GM10266 (cell line): Measurements from ENCODE around the gene ROBO2.

Experiments used
- DNase-seq: peaks from one replicate; pipeline ENCODE4 v3.0.0; 2012; ENCODE audit errors: extremely low spot score
- CTCF ChIP-seq: IDR thresholded peaks from 2 replicates; pipeline ENCODE4 v1.5.1; 2012; ENCODE audit warnings: mild to moderate bottlenecking, low read depth; ENCODE audit not compliant: control insufficient read depth, insufficient read depth; ENCODE audit errors: missing control alignments

ROBO2 gene

GRCh38 chr3:77338195-77338594 lies 298.3 kb downstream of the ROBO2 start:
- TF ChIP-seq CTCF: no peak
- DNase-seq: no peak

- no peak for DNase-seq
Observed at GRCh38 chr3:77342027-77342426, 302.1 kb downstream of the ROBO2 start.

GRCh38 chr3:77342688-77343087 lies 302.8 kb downstream of the ROBO2 start:
- no peak for TF ChIP-seq CTCF

More at GRCh38 chr3:77342027-77342426, 302.1 kb downstream of the ROBO2 start:
- TF ChIP-seq CTCF: no peak

GRCh38 chr3:77345009-77345408 lies 305.1 kb downstream of the ROBO2 start:
- DNase-seq: no peak
- no peak for TF ChIP-seq CTCF

More at GRCh38 chr3:77342688-77343087, 302.8 kb downstream of the ROBO2 start:
- no peak for DNase-seq

GRCh38 chr3:77348244-77348855 lies 308.5 kb downstream of the ROBO2 start:
- peak; percentile 7 for TF ChIP-seq CTCF
- no peak for DNase-seq

GRCh38 chr3:77354958-77355357 lies 315.1 kb downstream of the ROBO2 start:
- no peak for TF ChIP-seq CTCF
- no peak for DNase-seq

GRCh38 chr3:77362936-77363335 lies 323.0 kb downstream of the ROBO2 start:
- no peak for DNase-seq
- TF ChIP-seq CTCF: no peak
